GM12878 (cell line): Measurements from ENCODE around the gene TTLL11. TPM values are rescaled to one million over a fixed set of nuclear protein-coding genes. Genes with fewer than 3 reads are reported as not detected.

ENCODE experiments used
- BCL11A ChIP-seq: IDR thresholded peaks from 2 replicates; pipeline ENCODE4 v1.6.1; 2011; ENCODE audit warnings: low read depth, low read length
- BCL3 ChIP-seq: IDR thresholded peaks from 2 replicates; pipeline ENCODE4 v1.6.1; 2011; ENCODE audit warnings: borderline replicate concordance, low read depth, mild to moderate bottlenecking, moderate library complexity, low read length; ENCODE audit not compliant: insufficient read depth, poor library complexity, severe bottlenecking
- BCLAF1 ChIP-seq: fragments of 450-650 bp; IDR thresholded peaks from 2 replicates; pipeline ENCODE4 v1.6.1; 2017; ENCODE audit warnings: antibody characterized with exemption, mild to moderate bottlenecking, moderate library complexity
- GABPA ChIP-seq: IDR thresholded peaks from 2 replicates; pipeline ENCODE4 v1.6.1; 2014; ENCODE audit warnings: antibody characterized with exemption, low read depth, mild to moderate bottlenecking, inconsistent platforms
- GATAD2B ChIP-seq: fragments of 450-650 bp; conservative IDR thresholded peaks from 2 replicates; pipeline ENCODE4 v1.6.1; 2017; ENCODE audit warnings: low read depth, mild to moderate bottlenecking, moderate library complexity
- HDGF ChIP-seq: fragments of 450-650 bp; IDR thresholded peaks from 2 replicates; pipeline ENCODE4 v1.6.1; 2016; ENCODE audit warnings: antibody characterized with exemption
- IKZF2 ChIP-seq, 2 experiments: fragments of 450-650 bp; IDR thresholded peaks; 2 replicates each; pipeline ENCODE4 v1.6.1; 2017; ENCODE audit warnings: mild to moderate bottlenecking in 2 of 2, moderate library complexity in 2 of 2
- IRF3 ChIP-seq: fragments of 450-650 bp; IDR thresholded peaks from 2 replicates; pipeline ENCODE4 v1.6.1; 2014; ENCODE audit warnings: mild to moderate bottlenecking
- LARP7 ChIP-seq: fragments of 450-650 bp; IDR thresholded peaks from 2 replicates; pipeline ENCODE4 v1.6.1; 2017; ENCODE audit warnings: mild to moderate bottlenecking
- MTA2 ChIP-seq: fragments of 450-650 bp; IDR thresholded peaks from 2 replicates; pipeline ENCODE4 v1.6.1; 2016; ENCODE audit warnings: low read depth, mild to moderate bottlenecking, moderate library complexity
- NBN ChIP-seq: fragments of 450-650 bp; IDR thresholded peaks from 2 replicates; pipeline ENCODE4 v1.6.1; 2016
- PAX5 ChIP-seq: IDR thresholded peaks from 2 replicates; pipeline ENCODE4 v1.6.1; 2011; ENCODE audit warnings: low read depth, low read length, borderline replicate concordance
- POLR2A ChIP-seq: IDR thresholded peaks from 2 replicates; pipeline ENCODE4 v1.6.1; 2011; ENCODE audit warnings: low read depth, mild to moderate bottlenecking, low read length
- POLR2AphosphoS5 ChIP-seq: IDR thresholded peaks from 2 replicates; pipeline ENCODE4 v1.6.1; 2011; ENCODE audit warnings: mild to moderate bottlenecking, low read length, inconsistent platforms
- REST ChIP-seq: IDR thresholded peaks from 2 replicates; pipeline ENCODE4 v1.6.1; 2012; ENCODE audit warnings: mild to moderate bottlenecking, low read depth, low read length
- SMAD1 ChIP-seq: fragments of 450-650 bp; IDR thresholded peaks from 2 replicates; pipeline ENCODE4 v1.6.1; 2018; ENCODE audit warnings: mild to moderate bottlenecking, low read depth; ENCODE audit not compliant: partially characterized antibody
- SPI1 ChIP-seq: IDR thresholded peaks from 2 replicates; pipeline ENCODE4 v1.6.1; 2011; ENCODE audit warnings: low read depth, mild to moderate bottlenecking, low read length, moderate library complexity, borderline replicate concordance; ENCODE audit not compliant: insufficient read depth
- SREBF2 ChIP-seq: IDR thresholded peaks from 2 replicates; pipeline ENCODE4 v1.6.1; 2012; ENCODE audit warnings: mild to moderate bottlenecking, low read length
- STAT3 ChIP-seq: IDR thresholded peaks from 2 replicates; pipeline ENCODE4 v1.6.1; 2011; ENCODE audit warnings: low read depth, low read length, improper control_type of control experiment
- TAF1 ChIP-seq: IDR thresholded peaks from 2 replicates; pipeline ENCODE4 v1.6.1; 2011; ENCODE audit warnings: mild to moderate bottlenecking, low read depth, low read length, borderline replicate concordance
- YBX1 ChIP-seq: fragments of 450-650 bp; IDR thresholded peaks from 2 replicates; pipeline ENCODE4 v1.6.1; 2016; ENCODE audit warnings: antibody characterized with exemption
- polyA plus RNA-seq, 11 experiments: library from polyadenylated mRNA; depleted of rRNA in 4 of 11; unstranded in 6 of 11; stranded (reverse) in 5 of 11; fragments of >200 nt; fragmentation: Nextera tagmentation in 4 of 11; fragmentation: Illumina TruSeq in 1 of 11; extraction: Ambion mirVana in 4 of 11; extraction: Trizol in 1 of 11; gene quantifications; 1 replicate in 1 of 11; 2 replicates in 10 of 11; pipeline versions ENCODE4 v1.2.1 to v1.2.3, GENCODE V29; 2011 to 2016; ENCODE audit warnings: inconsistent platforms in 2 of 11, missing spikeins in 2 of 11, low read depth in 1 of 11
- total RNA-seq, 4 experiments: library from RNA; depleted of rRNA in 3 of 4; stranded (reverse); fragments of >200 nt in 3 of 4; fragmentation: Illumina TruSeq in 1 of 4; extraction: Trizol in 1 of 4; gene quantifications; 2 replicates each; pipeline versions ENCODE4 v1.2.1 to v1.2.3, GENCODE V29; 2013 to 2021

The TTLL11 gene
- total and polyA plus RNA-seq, 10 of the 15 experiments (the other 5 are each of a cell fraction or from before 2014, with no cell fraction given), result 1.2 to 3.7 (median 2.9) TPM

- TF ChIP-seq POLR2AphosphoS5, result no peak
- TF ChIP-seq HDGF, result no peak
- TF ChIP-seq NBN, result no peak
- no peak for TF ChIP-seq SREBF2
- TF ChIP-seq GABPA, result no peak
- no peak for TF ChIP-seq POLR2A
- no peak for TF ChIP-seq REST
- TF ChIP-seq PAX5, result peak; percentile 74; the same call in 1 of the 2 replicates
- peak; percentile 24 for TF ChIP-seq BCL3
- TF ChIP-seq IKZF2 (IDR thresholded peaks at IDR 0.05), result peak; percentile 56 to 78
- no peak for TF ChIP-seq BCLAF1
- no peak for TF ChIP-seq IRF3
- TF ChIP-seq TAF1, result no peak
- no peak for TF ChIP-seq STAT3
- no peak for TF ChIP-seq LARP7
- peak; percentile 67 for TF ChIP-seq MTA2
- no peak for TF ChIP-seq SPI1
- no peak for TF ChIP-seq SMAD1
- TF ChIP-seq GATAD2B, result no peak
- TF ChIP-seq YBX1, result no peak
- TF ChIP-seq BCL11A, result peak; percentile 86; the same call in 1 of the 2 replicates
Measured at GRCh38 chr9:122051351-122052321, 41.5 kb downstream of the TTLL11 start (continued).
